Ovary (tissue), 9 donors: ENCODE results near the gene SH3BGRL3. TPM values are rescaled to one million over a fixed set of nuclear protein-coding genes. Genes with fewer than 3 reads are reported as not detected.

ENCODE experiments used
- DNase-seq, 5 donors: peaks; one replicate each; pipeline ENCODE4 v3.0.0-alpha.2; 2019 to 2020
- H3K27ac ChIP-seq, 2 donors: fragments of 200-600 bp; one replicate each; pipeline versions ENCODE4 v1.5.1 to v1.8.0; 2019 to 2022
- H3K27me3 ChIP-seq: fragments of 200-600 bp; one replicate; pipeline ENCODE4 v1.8.0; 2022
- H3K36me3 ChIP-seq: fragments of 200-600 bp; sonication (generic); one replicate; pipeline ENCODE4 v1.5.1; 2019
- H3K4me1 ChIP-seq: one replicate; pipeline ENCODE4 v1.8.1; 2013; ENCODE audit warnings: mild to moderate bottlenecking, moderate library complexity; ENCODE audit not compliant: insufficient read depth
- H3K4me3 ChIP-seq: fragments of 200-600 bp; sonication (generic); one replicate; pipeline ENCODE4 v1.5.1; 2017
- H3K9me3 ChIP-seq, 2 donors: fragments of 200-600 bp in 1 of 2; sonication (generic) in 1 of 2; one replicate each; pipeline versions ENCODE4 v1.5.1 to v1.8.1; 2013 to 2019; ENCODE audit warnings: mild to moderate bottlenecking in 1 of 2, moderate library complexity in 1 of 2
- CTCF ChIP-seq, 3 donors: fragments of 450-650 bp in 2 of 3; fragments of 200-600 bp in 1 of 3; IDR thresholded peaks; one replicate each; pipeline versions ENCODE4 v1.5.1 to v1.8.0; 2016 to 2022; ENCODE audit warnings: antibody characterized with exemption in 3 of 3, mild to moderate bottlenecking in 1 of 3
- EP300 ChIP-seq: sonication (generic); formaldehyde crosslinking; IDR thresholded peaks from one replicate; pipeline ENCODE4 v1.6.1; 2017; ENCODE audit warnings: antibody characterized with exemption
- POLR2A ChIP-seq: fragments of 450-650 bp; IDR thresholded peaks from one replicate; pipeline ENCODE4 v1.6.1; 2017; ENCODE audit warnings: antibody characterized with exemption, mild to moderate bottlenecking, moderate library complexity
- WGBS, 3 donors: extraction: QIAGEN DNeasy Blood & Tissue Kit in 1 of 3; methylation state at CpG; one replicate each; pipeline versions ENCODE4 v1.1.5 to v1.1.7; 2013 to 2017; 5-methylcytosine and 5-hydroxymethylcytosine counted together
- intact Hi-C, 4 donors: fragments of 100-400 bp; cut with DNase I; formaldehyde crosslinking; loops; one replicate each; pipeline versions ENCODE4 v1.11.0 to v1.15.1; 2022 to 2023
- polyA plus RNA-seq, 2 donors: library from polyadenylated mRNA; stranded (reverse); fragments of 200-250 nt in 1 of 2; fragments of 350-450 nt in 1 of 2; fragmentation: Illumina TruSeq in 1 of 2; extraction: RNeasy Lipid Tissue Mini Kit (QIAGEN cat#74804) in 1 of 2; gene quantifications; one replicate each; pipeline ENCODE4 v1.2.3, GENCODE V29; 2013 to 2014
- total RNA-seq, 7 donors: library from RNA; depleted of rRNA in 2 of 7; stranded (reverse); fragments of >200 nt in 2 of 7; fragmentation: NEBNext Ultra II Directional in 3 of 7; extraction: Animal tissue kit (Norgen Biotek cat#: 25700) in 3 of 7; gene quantifications; one replicate each; pipeline versions ENCODE4 v1.1.0 to v1.2.4, GENCODE V29; 2016 to 2023
- donor health status: DM: no; HTN: no; CAD: no; lungs with moderate emphysema.
- donor health status: DM: no; HTN: no; CAD: no.
- donor health status: Bipolar disorder and iron deficiency.
- donor health status: DM: yes; HTN: yes; CAD: no.
- donor health status: DM: no; HTN: no; CAD: no.
- donor health status: DM: yes; HTN: yes; CAD: no.

SH3BGRL3 gene
- total and polyA plus RNA-seq, 9 donors, result 18.6 to 242 (median 58.3) TPM

- no peak for DNase-seq
- intact Hi-C loops, result no loop called here
- H3K36me3 ChIP-seq, result no peaks in the 10 kb centered on the region
- no peaks in the 10 kb centered on the region for H3K4me1 ChIP-seq
- TF ChIP-seq CTCF (IDR thresholded peaks at IDR 0.05) (no peak), EP300 (no peak), POLR2A (no peak)
- no peak overlapping the region for H3K27ac ChIP-seq
- H3K9me3 ChIP-seq, result no peaks in the 10 kb centered on the region
- no peaks in the 10 kb centered on the region for H3K27me3 ChIP-seq
- WGBS, 3 donors, result 87 to 90% (median 87%) methylated on average over 5 of the region's 5 CpGs
- no peak overlapping the region for H3K4me3 ChIP-seq
Measured at GRCh38 chr1:26314501-26314900, 34.6 kb downstream of the SH3BGRL3 start.

GRCh38 chr1:26315874-26316850, 36.3 kb downstream of the SH3BGRL3 start:
- Histone ChIP-seq H3K4me1 (no peaks in the 10 kb centered on the region), H3K9me3 (no peaks in the 10 kb centered on the region), H3K36me3 (no peaks in the 10 kb centered on the region), H3K27me3 (no peaks in the 10 kb centered on the region), H3K27ac (no peak overlapping the region), H3K4me3 (no peak overlapping the region)
- no peak for DNase-seq
- WGBS, 3 donors, result 79 to 81% (median 80%) methylated on average over 8 of the region's 8 CpGs
- no peak for TF ChIP-seq POLR2A
- no peak for TF ChIP-seq CTCF (IDR thresholded peaks at IDR 0.05)
- no peak for TF ChIP-seq EP300
- intact Hi-C loops, result no loop called here

GRCh38 chr1:26317146-26317545, 37.3 kb downstream of the SH3BGRL3 start:
- H3K4me3 ChIP-seq, result no peak overlapping the region
- 88 to 91% (median 90%) methylated on average over 2 of the region's 2 CpGs for WGBS, 3 donors
- H3K27me3 ChIP-seq, result no peaks in the 10 kb centered on the region
- intact Hi-C loops, result no loop called here
- no peaks in the 10 kb centered on the region for H3K9me3 ChIP-seq
- no peaks in the 10 kb centered on the region for H3K36me3 ChIP-seq
- DNase-seq, result no peak
- TF ChIP-seq CTCF (IDR thresholded peaks at IDR 0.05) (no peak), POLR2A (no peak)
- no peak overlapping the region for H3K27ac ChIP-seq
- H3K4me1 ChIP-seq, result no peaks in the 10 kb centered on the region

GRCh38 chr1:26317612-26318337, 37.9 kb downstream of the SH3BGRL3 start, which contains the start of gene CD52:
Gene CD52 (plus strand): TSS chr1:26317958. CDS start chr1:26318018, 60 bp downstream.
- no peak for TF ChIP-seq EP300
- Histone ChIP-seq H3K27me3 (no peaks in the 10 kb centered on the region), H3K4me1 (no peaks in the 10 kb centered on the region), H3K9me3 (no peaks in the 10 kb centered on the region), H3K4me3 (no peak within 1 kb of the TSS), H3K27ac (no peak within 1 kb of the TSS), H3K36me3 (no peaks in the 10 kb centered on the region)
- no peak for DNase-seq
- 70 to 79% (median 74%) methylated on average over 12 of the region's 12 CpGs for WGBS, 3 donors
- intact Hi-C loops, result no loop called here
